Activated CD4-positive, CD25-positive, alpha-beta regulatory T cell treated with anti-CD3 and anti-CD28 coated beads, Interleukin-2, amount 50 U/mL, for 24 hours (primary cell): ENCODE data around the gene EPN2.

Experiments
- ATAC-seq, 2 donors: fragments of 150-1000 bp; cut with Tn5 transposase; one replicate each; pipeline ENCODE4 v1.10.0; 2021; ENCODE audit warnings: mild to moderate bottlenecking in 1 of 2, moderate library complexity in 1 of 2

EPN2 gene

DNA sequence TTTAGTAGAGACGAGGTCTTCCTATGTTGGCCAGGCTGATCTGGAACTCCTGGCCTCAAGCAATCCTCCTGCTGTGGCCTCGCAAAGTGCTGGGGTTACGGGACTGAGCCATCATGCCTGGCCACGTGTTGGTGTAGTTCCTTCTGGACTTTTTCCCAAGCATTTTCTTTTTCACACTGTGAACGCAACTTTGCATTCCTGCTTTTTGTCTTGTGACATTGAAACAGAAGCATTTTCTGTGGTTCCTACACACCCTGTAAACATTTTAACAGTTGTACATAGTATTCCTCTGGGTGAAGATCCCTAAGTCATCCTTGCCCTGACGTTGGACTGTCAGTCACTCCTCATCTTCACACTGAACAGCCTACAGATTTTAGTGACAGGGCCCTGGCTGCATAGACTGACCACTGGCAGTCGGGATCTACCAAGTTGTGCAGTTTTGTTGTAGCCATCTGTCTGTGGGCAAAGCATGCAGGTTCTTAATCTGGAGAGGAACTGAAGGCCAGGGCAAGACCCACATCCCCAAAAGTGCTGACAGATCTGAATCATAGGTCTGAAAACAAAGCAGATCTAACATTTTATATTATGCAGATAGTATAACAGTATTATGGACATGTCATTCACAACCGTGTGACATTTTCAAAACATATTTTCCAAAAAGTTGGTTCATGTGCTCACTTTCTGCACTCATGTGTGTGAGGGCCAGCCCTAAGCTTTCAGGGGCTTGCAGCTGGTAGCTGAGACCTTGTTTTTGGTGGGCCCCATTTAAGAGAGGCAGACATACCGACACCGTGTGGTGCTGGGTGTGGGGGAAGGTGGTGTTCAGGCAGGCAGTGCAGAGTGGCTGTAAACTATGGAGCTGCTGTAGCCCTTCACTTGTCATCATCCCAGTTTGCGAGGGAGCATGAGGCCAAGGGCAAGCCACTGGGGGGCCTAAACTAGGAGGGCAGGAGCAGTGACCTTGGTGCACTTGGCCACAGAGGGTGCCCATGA lies 59.9 kb downstream of the EPN2 start:
- no peak for ATAC-seq

DNA sequence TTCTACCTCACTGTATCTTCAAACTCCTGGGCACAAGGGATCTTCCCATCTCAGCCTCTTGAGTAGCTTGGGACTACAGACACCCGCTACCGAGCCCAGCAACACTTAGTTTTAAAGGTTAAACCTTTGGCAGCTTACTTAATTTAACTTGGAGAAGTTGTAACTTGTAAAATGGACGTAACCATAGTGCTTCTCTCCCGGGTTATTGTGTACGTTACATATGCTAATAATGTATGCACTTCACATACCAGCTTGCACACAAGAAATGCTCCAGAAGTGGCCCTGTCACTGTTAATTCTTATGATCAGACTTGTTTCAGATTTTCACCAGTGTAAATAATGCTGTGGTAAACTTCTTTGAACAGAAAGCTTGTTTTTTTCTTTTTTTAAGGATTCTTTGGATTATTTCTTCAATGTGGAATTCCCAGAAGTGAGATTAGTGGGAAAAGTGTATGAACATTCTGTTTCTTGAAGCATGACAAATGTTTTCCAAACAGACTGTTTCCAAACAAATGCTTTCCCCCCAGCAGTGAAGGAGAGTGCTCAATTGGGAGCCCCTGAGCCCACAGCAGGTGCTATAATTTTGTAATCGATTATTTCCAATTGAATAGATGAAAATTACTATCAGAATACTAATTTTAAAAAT lies 61.5 kb downstream of the EPN2 start:
- ATAC-seq: no peak

DNA sequence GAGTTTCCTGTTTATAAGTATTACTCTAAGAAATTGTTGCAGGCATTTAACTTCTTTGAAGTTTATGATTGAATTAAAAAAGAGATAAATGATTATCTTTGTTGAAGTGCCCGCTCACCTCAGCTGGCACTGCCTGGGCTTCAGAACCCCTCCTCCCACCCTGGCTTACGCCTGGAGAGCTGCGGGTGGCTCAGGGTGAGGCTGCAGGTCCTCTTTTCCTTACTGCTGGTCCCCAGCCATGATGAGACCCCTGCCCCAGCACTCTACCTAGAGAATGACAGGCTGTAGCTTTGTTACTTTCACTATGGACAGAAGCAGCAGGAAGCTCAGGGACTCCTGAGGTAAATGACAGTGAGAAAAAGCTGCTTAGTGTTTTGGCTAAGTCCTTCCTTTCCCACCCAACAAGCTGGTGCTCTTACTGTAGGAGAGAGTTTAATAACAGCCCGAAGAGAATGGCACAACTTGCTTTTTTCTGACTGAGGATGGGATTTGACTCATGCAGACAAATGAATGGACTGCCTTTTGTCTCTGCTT lies 62.1 kb downstream of the EPN2 start:
- no peak for ATAC-seq

DNA sequence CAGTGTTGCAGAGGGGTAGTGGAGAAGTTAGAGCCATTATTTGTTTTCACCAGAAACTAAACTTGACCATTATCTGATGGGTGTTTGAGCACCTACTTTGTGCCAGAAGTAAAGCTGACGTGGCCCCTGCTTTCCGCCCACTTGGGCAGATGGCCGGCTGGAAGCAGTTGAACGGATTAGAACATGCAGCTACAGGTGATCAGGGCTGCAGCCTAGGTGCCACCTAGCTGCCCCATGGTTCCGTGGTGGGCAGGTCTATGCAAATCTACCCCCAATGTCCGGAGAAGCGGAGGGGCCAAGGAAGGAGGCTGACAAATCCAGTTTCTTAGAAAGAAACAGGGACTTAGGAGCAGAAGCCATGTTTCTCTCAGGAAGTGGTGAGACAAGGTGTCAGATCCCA lies 62.7 kb downstream of the EPN2 start:
- ATAC-seq: no peak

DNA sequence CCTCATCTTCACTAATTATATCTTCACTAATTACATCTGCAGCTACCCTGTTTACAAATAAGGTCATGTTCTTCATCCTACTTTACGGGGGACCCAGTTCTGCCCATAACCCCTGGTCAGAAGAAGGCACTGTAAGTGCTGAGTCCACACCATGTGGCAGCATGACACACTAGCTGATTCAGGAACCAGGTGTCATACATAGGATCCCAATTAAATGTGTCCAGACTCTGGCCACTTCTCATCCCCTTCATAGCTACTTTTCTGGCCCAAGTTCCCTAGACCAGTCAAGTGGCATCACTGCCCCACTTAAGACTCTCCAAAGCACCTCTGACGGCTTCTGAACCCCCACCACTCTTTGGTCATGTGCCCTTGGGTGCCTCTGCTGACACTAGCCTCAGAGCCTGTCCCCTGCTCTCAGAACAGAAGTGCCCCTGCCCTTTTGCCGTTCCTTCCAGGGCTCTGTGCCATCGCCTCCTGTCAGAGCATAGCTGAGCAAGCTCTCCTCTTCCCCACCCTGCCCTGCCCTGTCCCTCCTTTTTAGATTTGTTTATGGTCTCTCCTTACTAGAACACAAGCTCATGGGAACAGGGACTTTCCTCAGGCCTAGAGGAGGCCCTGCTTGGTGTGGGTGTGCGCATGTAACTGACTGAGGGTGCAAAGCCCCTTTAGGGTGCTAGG lies 64.2 kb downstream of the EPN2 start:
- ATAC-seq: no peak

DNA sequence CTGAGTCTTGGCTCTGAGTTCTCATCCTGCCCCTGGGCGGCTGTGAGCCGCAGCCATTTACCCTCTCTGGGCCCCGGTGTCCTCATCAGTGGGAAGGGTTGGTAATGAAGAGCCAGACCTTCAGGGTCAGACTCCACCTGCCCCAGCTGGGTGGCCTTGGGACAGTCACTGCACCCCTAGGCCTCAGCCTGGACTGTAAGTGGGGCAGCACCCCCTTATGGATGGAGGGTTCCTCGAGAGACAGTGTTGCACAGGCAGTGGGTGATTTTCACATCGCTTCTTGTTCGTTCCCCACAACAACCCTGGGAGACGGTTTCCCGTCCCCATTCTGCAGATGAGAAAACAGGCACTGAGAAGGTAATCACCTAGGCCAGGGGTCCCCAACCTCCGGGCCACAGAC lies 64.8 kb downstream of the EPN2 start:
- ATAC-seq: no peak

DNA sequence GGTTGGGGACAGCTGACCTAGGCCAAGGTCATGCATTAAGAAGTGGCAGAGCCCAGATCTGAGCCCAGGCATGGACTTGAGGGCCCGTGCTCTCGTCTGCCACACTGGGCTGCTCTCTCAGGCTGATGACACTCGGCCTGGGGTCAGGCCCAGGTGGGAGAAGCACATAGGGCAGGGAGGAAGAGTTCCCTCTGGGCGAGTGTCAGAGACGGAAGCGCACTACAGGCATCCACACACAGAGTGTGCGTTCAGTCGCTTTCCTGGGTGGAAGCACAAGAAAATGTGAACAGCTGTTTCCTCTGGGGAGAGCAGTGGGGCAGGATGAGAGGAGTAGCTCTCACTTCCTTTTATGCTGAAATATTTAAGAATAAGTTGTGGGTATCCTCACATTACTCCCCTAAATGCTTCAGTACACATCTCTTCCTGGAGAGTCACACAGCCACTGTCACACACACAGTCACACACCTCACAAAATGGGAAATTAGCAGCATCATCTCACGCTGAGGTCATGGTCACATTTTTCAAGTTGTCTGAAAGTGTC lies 65.7 kb downstream of the EPN2 start:
- ATAC-seq: no peak

DNA sequence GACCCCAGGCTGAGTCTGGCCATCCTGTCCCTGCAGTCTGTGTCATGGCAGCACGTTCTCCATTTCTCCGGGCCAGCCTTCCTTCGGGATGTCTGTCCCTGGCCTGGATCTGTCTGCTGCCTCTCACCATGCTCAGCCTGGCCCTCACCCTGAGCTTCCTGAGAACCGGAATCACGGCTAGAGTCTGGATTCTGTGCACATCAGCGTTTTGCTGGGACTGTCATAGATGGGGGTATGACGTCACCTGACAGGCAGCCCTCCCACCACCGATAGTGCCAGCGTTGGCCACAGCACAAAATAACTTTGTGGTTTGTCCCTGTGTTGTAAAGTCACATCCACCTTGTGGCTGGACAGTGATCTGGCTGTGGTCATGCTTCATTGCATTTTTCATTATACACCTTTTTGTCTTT lies 66.2 kb downstream of the EPN2 start:
- no peak for ATAC-seq

DNA sequence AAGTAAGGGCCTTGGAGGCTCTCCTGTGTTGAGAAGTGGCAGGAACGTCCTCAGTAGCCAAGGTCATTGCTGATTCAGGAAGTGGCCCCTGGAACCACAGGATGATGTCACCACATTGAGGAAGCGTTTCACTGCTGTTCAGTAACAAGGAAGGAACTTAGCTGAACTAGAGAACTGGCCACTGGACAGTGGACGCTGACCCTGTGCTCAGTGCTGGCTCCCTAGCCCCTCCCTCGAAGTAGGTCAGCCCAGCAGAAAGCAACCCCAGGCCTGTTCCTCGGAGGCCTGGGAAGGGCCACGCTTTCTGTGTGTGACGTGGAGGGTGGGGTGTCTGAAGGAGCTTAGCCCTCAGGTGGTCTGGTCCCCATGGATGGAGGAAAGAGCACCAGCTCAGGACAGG lies 67.0 kb downstream of the EPN2 start:
- no peak for ATAC-seq

DNA sequence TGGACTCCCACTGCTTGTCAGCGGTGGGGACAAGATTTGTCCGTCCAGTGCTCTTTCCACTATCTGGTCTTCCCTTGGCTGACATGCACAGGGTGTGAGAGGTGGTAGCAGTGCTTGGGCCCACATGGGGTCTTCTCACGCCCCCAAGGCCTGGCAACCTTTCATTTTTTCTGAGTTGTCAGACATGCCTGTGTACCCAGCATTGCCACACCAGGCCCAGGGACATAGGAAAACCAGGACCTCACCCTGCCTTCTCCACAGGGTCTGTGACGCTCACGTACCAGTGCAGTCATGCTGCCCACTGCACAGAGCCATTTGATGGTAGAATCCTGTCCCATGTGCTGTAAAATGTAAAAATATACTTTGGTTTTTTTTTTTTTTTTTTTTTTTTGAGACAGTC lies 67.6 kb downstream of the EPN2 start:
- ATAC-seq: no peak

DNA sequence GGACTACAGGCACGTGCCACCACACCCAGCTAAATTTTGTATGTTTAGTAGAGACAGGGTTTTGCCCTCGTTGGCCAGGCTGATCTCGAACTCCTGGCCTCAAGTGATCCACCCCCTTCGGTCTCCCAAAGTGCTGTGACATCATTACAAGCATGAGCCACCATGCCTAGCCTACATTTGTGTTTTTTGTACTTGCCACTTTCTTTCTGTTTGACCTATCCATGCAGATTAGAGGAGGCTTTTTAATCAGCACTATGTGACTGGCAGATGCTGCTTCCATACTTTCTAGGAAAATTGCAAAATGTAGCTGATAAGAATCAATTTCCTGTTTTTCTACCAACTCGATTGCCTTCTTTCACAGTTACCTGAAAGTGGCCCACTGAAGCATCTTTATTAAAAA lies 68.1 kb downstream of the EPN2 start:
- no peak for ATAC-seq

DNA sequence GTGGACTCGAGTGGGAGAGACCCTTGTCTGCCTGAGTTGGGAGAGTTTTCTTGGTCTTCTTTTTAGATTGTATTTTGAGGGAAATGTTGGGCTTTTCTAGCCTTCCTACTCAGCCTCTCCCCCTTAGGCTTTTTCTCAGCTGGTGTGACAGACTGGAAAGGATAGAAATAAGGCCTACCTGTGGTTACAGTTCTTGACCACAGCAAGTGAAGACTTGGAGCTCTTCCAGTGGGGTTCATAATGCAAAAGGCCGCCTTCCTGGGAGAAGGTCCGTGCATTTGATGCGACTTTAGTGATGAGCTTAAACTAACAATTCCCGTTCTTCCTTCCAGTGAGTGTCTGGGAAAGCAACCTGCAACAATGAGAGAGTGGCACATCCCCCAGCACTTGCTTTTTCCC lies 68.6 kb downstream of the EPN2 start:
- ATAC-seq: no peak

DNA sequence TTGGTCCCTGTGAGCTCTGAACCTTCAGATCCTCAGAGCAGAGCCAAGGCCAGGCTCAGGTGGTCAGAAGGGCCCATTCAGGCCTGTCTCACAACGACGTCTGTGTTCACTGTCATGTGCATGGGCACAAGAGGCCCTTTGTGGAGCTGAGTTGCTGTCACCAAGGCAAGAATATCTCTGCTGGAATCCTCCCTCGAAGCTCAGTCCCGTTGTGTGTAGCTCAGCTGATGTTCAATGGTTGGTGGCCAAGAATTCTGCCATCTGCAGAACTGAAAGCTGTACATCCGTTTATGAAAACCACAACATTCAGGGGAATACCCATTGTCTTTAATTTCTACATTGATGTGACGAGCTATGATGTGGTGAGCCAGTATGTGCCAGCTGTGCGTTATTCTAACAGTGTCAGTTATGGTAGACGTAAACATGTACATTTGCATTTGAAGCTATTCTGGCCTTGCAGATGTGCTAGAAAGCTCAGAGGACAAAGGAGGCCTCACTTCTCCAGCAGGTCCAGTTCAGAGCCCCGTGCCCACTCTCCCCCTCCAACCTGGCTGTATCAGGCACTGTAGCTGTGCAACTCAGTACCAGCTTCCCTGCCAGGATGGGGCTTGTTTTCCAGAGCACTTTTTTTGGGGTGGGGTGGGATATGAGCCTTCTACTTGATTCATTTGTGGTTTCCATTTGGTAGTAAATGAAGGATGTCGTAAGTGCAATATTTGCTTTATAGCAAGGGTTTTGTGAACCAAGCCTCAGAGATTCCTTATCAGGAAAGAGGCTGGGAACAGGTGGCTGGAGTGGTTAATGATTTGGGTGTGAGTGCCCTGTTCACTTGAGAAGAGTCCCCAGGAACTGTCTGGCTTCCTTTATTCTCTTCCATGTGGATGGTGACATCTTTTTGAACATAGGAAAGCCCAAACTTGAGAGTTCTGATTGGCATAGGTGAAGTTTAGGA lies 69.3 kb downstream of the EPN2 start:
- peak; percentile 89 to 98 for ATAC-seq

DNA sequence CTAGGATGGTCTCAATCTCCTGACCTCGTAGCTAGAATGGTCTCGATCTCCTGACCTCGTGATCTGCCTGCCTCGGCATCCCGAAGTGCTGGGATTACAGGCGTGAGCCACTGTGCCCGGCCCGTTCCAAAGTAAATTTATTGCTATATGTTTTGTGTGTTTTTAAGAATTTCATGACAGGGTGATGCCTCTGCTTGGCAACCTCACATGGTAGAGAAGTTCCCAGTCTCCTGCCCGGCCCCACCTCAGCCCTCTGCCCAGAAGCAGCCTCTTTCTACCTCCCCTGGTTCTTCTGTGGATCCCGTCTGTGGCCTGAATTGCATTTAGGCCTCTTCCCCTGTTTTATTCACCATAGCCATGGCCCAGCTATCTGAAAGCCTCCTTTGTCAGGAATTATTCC lies 70.4 kb downstream of the EPN2 start:
- no peak for ATAC-seq

DNA sequence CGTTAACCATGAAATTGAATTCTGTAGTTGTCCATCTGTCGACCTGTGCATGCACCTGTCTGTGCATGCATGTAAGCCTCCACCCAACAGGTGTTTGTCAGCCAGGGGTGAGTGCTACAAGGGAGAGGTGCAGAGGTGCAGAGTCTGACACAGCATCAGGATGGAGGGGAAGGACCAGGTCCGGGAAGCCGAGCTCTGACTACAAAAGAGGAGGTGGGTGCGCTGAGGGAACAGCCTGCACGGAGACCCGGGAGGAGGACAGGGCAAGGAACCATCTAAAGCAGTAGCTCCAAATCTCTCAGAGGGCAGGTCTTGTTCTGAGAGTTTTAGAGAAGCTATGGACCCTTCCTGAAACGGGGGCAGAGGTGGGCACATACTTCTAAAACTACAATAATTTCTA lies 71.2 kb downstream of the EPN2 start:
- ATAC-seq: no peak

DNA sequence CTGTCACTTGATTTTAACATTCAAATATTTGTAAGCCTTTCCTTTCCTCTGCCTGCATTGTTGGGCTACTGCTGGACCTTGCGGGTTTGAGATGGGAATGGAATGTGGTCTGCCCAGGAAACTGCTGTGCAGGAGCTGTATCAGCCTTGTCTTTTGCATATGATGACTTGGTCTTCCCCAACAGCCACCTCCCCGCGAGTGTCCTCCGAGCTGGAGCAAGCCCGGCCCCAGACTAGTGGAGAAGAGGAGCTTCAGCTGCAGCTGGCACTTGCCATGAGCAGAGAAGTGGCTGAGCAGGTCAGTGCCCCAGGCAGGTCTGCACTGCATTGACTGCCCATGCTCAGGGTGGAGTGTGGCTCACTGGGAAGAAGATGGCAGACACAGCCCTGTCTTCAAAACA lies 72.5 kb downstream of the EPN2 start:
- ATAC-seq: no peak

DNA sequence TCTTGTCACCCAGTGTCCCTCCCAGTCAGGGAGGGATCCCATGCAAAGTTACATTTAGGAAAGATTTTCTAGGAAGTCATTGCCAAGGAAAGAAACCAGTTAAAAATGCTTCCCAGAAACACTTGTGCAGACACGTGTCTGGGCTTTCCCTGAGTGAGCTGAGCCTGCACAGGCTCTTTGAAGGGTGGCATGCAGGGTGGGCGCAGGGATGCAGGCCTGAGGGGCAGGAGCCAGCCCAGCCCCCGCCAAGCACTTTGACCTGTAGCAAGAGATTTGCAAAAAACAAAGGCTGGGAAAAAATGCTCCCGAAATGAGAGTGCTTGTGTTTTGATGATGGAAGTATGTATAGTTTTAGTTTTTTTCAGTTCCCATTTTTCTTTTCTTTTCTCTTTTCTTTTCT lies 73.0 kb downstream of the EPN2 start:
- no peak for ATAC-seq

DNA sequence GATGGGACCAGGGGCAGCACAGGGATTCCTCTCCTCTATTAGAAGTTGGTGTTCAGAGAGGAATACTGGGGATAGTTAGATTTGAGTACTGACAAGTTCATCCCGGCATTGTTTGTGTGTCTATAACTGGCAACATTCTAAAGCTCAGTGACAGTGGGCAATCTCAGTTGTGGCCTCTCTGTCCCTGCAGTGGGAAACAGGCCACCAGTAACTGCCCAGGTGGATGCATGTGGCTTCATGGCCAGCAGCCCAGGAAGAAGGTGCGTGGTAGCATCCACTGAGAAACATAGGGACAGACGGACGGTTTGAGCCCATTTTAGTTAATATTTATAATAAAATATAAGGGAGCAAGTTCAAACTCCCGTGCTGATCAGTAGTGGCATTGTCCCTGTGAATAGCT lies 73.8 kb downstream of the EPN2 start:
- ATAC-seq: no peak

DNA sequence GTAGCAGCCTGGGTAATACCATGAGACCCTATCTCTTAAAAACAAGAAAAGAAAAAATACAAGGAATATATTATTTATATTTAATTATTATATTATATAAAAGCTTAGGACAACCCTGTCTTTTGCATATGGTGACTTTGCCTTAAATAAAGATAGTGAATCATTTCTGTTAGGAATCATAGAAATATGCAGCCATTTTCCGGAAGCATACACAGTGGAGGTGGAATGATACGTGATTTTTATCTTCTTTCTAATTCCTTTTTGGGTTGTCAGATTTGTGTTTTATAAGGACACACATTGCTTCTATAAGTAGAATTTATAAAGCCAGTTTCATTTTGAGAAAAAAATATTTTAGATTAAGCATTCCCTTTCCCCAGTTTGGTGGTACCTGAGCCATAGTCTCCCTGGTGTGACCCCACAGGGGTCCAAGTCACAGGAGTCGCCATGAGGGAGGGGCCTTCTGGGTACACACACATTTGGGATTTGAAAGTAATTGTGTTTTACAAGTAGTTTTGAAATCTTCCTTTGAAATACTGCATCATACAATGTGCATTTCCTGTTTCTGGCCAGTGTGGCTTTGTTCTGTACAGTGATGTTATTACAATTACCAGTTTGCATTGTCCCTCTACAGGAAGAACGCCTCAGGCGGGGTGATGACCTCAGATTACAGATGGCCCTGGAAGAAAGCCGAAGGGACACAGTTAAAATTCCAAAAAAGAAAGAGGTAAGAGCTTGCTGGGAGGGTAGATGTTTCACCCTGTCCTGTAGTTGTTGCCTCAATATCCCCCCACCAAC lies 74.5 kb downstream of the EPN2 start:
- ATAC-seq: no peak

DNA sequence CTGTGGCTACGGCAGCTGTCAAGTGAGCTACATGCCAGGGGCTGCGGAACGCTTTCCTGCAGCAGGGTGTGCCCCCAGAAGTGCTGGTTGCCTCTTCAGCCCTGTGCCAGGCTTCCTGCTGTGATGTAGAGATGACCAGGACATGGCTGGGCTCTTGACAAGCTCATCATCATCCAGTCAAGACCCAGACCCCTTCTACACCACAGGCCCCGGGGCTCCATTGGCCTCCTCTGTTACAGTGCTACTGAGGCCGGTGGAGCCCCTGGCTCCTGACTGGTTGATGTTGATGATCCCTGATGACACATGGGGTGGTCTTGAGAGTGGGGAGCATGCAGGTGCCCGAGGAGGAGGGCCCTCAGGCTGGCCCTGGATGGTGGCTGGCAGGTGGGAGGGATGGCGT lies 75.2 kb downstream of the EPN2 start:
- no peak for ATAC-seq
